Brain microvascular endothelial cell (primary cell): ENCODE data around the gene WDFY3.

Experiments used
- DNase-seq: peaks from one replicate; pipeline ENCODE4 v3.0.0-alpha.2; 2020
- H3K27ac ChIP-seq: fragments of 250-450 bp; sonication (Bioruptor Pico); 2 replicates; pipeline ENCODE4 v1.5.1; 2020; ENCODE audit warnings: mild to moderate bottlenecking, moderate library complexity
- H3K27me3 ChIP-seq: fragments of 250-450 bp; sonication (Bioruptor Pico); replicated peaks from 2 replicates; pipeline ENCODE4 v1.5.1; 2020; ENCODE audit warnings: mild to moderate bottlenecking
- H3K36me3 ChIP-seq: fragments of 250-450 bp; sonication (Bioruptor Pico); replicated peaks from 2 replicates; pipeline ENCODE4 v1.5.1; 2020; ENCODE audit warnings: mild to moderate bottlenecking
- H3K4me3 ChIP-seq: 2 replicates; pipeline ENCODE4 v1.5.1; 2011; ENCODE audit warnings: low read depth, mild to moderate bottlenecking, control low read depth, low read length, moderate library complexity
- in situ Hi-C: cut with HindIII; loops from 2 replicates; pipeline ENCODE4 v1.10.0; 2017; ENCODE audit warnings: low sequenced_read_pairs, low pct_ligation_motif_present
- TF ChIP-seq, protein P1 (sequence below): IDR thresholded peaks from 2 replicates; pipeline ENCODE4 v1.5.1; 2011; ENCODE audit warnings: low read depth, mild to moderate bottlenecking, moderate library complexity, low read length, control low read depth, inconsistent platforms; ENCODE audit errors: missing control alignments

The WDFY3 gene

DNA sequence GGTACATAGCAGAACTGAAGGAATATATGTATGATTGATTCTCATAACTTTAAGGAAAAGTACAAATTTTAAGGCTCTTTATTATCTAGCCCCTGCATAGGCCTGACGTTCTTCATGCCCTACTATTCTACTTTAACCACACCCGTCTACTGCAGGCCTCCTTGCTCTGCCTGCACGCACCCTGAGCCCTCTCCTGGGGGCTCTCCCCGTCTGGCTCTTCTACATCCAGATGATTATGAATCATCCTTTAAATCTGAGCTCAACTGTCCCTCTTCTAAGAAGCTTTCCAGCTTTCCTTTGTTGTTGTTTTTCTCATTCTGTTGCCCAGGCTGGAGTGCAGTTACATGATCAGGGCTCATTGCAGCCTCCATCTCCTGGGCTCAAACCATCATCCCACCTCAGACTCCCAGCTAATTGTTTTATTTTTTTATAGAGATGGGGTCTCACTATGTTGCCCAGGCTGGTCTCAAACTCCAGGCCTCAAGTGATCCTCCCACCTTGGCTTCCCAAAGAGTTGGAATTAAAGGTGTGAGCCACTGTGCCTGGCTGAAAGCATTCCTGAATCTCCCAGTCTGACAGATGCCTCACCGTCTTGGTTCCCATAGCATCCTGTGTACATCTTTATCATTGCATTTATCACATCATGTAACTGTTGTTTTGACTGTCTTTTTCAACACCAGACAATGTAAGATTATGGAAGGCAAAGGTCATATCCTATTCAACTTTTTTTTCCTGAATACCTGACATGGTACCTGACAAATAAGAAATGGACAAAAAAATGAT is 89.2 kb downstream of the WDFY3 start:
- Histone ChIP-seq H3K27me3 (no peaks in the 10 kb centered on the region), H3K27ac (peak overlapping the region; percentile 80), H3K36me3 (no peaks in the 10 kb centered on the region), H3K4me3 (no peak overlapping the region)
- in situ Hi-C loops = no loop called here
- TF ChIP-seq, protein P1, sequence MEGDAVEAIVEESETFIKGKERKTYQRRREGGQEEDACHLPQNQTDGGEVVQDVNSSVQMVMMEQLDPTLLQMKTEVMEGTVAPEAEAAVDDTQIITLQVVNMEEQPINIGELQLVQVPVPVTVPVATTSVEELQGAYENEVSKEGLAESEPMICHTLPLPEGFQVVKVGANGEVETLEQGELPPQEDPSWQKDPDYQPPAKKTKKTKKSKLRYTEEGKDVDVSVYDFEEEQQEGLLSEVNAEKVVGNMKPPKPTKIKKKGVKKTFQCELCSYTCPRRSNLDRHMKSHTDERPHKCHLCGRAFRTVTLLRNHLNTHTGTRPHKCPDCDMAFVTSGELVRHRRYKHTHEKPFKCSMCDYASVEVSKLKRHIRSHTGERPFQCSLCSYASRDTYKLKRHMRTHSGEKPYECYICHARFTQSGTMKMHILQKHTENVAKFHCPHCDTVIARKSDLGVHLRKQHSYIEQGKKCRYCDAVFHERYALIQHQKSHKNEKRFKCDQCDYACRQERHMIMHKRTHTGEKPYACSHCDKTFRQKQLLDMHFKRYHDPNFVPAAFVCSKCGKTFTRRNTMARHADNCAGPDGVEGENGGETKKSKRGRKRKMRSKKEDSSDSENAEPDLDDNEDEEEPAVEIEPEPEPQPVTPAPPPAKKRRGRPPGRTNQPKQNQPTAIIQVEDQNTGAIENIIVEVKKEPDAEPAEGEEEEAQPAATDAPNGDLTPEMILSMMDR = peak; percentile 4
- DNase-seq = peak; percentile 64

- in situ Hi-C loops = no loop called here
- peak; percentile 25 for DNase-seq
- no peaks in the 10 kb centered on the region for H3K27me3 ChIP-seq
- no peak overlapping the region for H3K27ac ChIP-seq
- H3K36me3 ChIP-seq = no peaks in the 10 kb centered on the region
- H3K4me3 ChIP-seq = no peak overlapping the region
- TF ChIP-seq, protein P1 = no peak
Observed at GRCh38 chr4:84875636-84876371, 90.7 kb downstream of the WDFY3 start.

DNA sequence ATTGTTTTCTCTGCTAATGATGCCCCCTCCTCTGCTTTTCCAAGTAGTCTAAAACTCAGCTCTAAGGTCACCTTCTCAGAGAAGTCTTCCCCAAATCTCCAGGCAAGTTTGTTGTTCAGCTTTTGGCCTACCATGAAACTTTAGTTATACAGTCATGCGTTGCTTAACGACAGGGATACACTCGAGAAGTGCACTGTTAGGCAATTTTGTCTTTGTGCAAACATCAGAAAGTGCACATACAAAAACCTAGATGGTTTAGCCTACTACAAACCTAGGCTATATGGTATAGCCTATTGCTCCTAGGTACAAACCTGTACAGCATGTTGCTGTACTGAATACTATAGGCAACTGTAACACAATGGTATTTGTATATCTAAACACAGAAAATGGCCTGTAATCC is 91.9 kb downstream of the WDFY3 start:
- H3K36me3 ChIP-seq = no peaks in the 10 kb centered on the region
- TF ChIP-seq, protein P1 = no peak
- no peak overlapping the region for H3K27ac ChIP-seq
- H3K27me3 ChIP-seq = no peaks in the 10 kb centered on the region
- no peak for DNase-seq
- H3K4me3 ChIP-seq = no peak overlapping the region
- in situ Hi-C loops = no loop called here

- H3K27ac ChIP-seq = peak overlapping the region; percentile 22
- no peaks in the 10 kb centered on the region for H3K27me3 ChIP-seq
- TF ChIP-seq, protein P1 = no peak
- in situ Hi-C loops = no loop called here
- peak; percentile 81 for DNase-seq
- no peaks in the 10 kb centered on the region for H3K36me3 ChIP-seq
- no peak overlapping the region for H3K4me3 ChIP-seq
Observed at GRCh38 chr4:84870398-84871163, 95.9 kb downstream of the WDFY3 start.

DNA sequence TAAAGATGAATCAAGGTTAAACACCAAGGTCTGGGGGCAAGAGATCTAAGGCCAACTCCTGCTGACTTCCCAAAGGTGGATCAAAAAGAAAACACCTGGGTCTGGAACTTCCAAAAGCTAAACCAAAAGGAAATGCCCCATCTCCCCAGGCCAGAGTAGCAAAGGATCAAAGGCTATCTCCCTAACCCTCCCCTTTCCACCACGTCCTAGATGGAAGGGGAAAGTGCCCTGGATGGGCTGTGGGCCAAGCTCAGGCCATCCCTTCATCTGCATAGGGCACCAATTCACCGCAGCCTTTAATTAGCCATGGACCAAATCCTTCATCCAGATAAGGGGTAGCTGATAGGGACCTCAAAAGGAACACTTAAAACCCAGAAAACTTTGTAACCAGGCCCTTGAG is 100.2 kb downstream of the WDFY3 start:
- Histone ChIP-seq H3K27ac (no peak overlapping the region), H3K4me3 (no peak overlapping the region), H3K36me3 (no peaks in the 10 kb centered on the region), H3K27me3 (no peaks in the 10 kb centered on the region)
- in situ Hi-C loops = no loop called here
- TF ChIP-seq, protein P1 = no peak
- no peak for DNase-seq
